T-helper 1 cell treated with Interleukin-12 subunit alpha and Interleukin-12 subunit beta and Interleukin-4 antibody, amounts not matched to agents 30 μg/mL and 1 μg/mL, for 36 hours (primary cell): ENCODE results near the gene PLD3.
A peak's percentile ranks its signal among the peaks of the same experiment; 100 is the strongest.
"Not testable (repeated sequence)": the region's sequence is repeated elsewhere in the genome, so short reads cannot be mapped to it uniquely, and the experiment has no call there.

ENCODE experiments used
- H3K27ac Mint-ChIP-seq: one replicate; pipeline ENCODE4 v1.8.0; 2021; ENCODE audit warnings: mild to moderate bottlenecking, mixed read lengths
- H3K27me3 Mint-ChIP-seq: one replicate; pipeline ENCODE4 v1.8.0; 2021; ENCODE audit warnings: low read depth, mixed read lengths
- H3K36me3 Mint-ChIP-seq: one replicate; pipeline ENCODE4 v1.8.0; 2021; ENCODE audit warnings: low read depth, mixed read lengths
- H3K4me1 Mint-ChIP-seq: one replicate; pipeline ENCODE4 v1.8.0; 2021; ENCODE audit warnings: low read depth, mixed read lengths
- H3K4me3 Mint-ChIP-seq: one replicate; pipeline ENCODE4 v1.8.0; 2021; ENCODE audit warnings: mild to moderate bottlenecking, moderate library complexity, mixed read lengths
- H3K9me3 Mint-ChIP-seq: one replicate; pipeline ENCODE4 v1.8.0; 2021; ENCODE audit warnings: mixed read lengths

PLD3 gene

DNA sequence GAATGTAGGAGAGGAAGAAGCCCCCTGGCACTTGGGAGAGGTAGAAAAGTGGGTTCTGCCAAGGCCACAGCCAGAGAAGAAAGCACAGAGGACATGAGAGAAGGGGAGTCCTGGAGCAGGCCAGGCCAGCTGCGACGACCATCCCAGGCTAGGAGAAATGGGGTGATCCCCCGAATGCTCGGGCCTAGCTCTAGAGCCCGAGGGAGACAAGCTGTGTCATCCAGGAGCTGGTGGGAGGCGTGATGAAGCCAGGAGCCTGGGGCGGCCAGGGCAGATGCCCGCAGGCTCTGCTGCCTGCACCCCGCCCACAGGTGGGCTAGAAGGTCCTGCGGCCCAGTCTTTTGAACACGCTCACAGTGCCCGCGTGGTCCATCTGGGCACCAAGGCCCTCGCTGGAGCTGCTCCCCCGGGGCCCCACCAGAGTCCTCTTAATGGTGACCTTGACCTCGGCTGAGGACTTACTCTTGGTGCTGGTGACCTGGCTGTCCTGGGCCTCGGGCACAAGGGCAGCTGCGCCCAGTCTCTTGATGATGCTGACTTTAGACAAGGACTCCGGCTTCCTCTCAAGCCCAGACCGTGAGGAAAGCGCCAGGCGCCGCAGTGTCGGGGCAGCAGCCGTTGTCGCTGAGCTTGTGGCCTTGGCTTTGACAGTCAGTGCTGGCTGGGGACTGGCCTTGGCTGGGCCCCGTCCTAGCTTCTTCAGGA, 26.8 kb upstream of the PLD3 start:
- Mint-ChIP-seq H3K4me1 (peaks cover 3% of the 10 kb centered on the region), H3K9me3 (no peaks in the 10 kb centered on the region), H3K27ac (no peak overlapping the region), H3K36me3 (peaks cover 26% of the 10 kb centered on the region), H3K27me3 (no peaks in the 10 kb centered on the region), H3K4me3 (no peak overlapping the region)

DNA sequence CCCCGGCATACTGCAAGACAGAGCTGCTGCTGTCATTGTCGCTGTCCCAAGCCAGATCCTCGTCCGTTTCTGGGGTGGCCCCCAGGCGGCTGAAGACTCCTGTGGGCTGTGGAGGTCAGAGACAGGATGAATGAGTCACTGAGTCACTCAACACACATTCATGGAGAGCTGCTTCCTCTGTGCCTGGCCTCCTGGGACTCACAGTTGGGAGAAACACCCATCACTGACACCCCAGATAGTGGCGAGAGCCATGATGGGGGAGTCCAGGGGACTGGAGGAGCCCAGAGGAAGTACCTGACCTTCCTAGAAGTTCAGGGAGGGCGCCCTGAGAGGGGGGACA, 26.3 kb upstream of the PLD3 start:
- no peaks in the 10 kb centered on the region for H3K9me3 Mint-ChIP-seq
- no peak overlapping the region for H3K4me3 Mint-ChIP-seq
- peaks cover 26% of the 10 kb centered on the region for H3K36me3 Mint-ChIP-seq
- H3K27me3 Mint-ChIP-seq = no peaks in the 10 kb centered on the region
- H3K27ac Mint-ChIP-seq = peak overlapping the region; percentile 49
- H3K4me1 Mint-ChIP-seq = peaks cover 3% of the 10 kb centered on the region

DNA sequence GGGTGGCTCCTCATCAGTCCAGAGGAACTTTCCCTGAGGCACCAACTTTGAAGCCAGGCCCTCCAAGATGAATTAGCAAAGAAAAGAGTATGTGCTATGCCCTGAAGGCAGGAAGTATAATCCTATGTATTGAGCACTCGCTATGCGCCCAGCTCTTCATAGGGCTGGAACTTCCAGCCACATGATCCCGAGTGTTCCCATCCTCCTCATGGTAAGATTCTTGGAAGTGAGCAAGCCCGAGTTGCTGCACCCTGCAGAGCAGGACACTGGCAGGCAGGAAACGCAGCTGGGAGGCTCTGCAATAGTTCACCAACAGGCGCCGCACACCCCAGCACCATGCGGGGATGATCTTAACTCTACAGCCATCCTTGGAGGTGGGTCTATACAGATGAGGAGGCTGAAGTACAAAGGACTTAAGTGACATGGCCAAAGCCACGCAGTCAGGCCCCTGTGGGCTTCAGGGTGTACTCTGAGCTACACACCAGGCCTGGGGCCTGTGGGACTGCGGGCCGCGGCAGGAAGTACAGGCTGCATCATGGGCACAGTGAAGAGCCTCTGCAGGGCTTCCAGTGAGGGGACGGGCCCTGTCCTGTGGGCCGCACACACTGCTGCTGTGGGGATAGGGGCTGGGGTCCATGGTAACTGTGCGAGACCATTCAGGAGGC, 25.4 kb upstream of the PLD3 start:
- H3K4me3 Mint-ChIP-seq = no peak overlapping the region
- H3K4me1 Mint-ChIP-seq = peaks cover 3% of the 10 kb centered on the region
- peaks cover 31% of the 10 kb centered on the region for H3K36me3 Mint-ChIP-seq
- no peaks in the 10 kb centered on the region for H3K9me3 Mint-ChIP-seq
- H3K27ac Mint-ChIP-seq = no peak overlapping the region
- H3K27me3 Mint-ChIP-seq = no peaks in the 10 kb centered on the region

DNA sequence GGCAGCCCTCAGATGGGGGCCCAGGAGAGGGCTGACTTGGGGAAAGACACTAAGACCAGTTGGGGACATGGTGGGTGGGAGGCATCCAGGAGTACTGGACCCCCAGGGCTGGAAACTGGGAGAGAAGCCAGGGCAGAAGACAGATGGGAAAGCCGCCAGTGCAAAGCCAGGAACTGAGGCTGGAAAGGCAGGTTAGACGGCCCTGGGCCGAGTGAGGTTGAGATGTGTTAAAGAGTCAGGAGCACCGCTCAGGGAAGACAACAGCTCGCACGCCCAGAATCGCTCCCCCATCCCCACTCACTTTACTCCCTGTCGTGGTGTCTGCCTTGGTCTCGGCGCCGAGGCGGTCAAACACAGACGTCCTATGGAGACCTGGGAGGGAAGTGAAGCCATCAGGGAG, 24.8 kb upstream of the PLD3 start:
- Mint-ChIP-seq H3K36me3 (peaks cover 31% of the 10 kb centered on the region), H3K27me3 (no peaks in the 10 kb centered on the region), H3K4me3 (no peak overlapping the region), H3K27ac (no peak overlapping the region), H3K9me3 (no peaks in the 10 kb centered on the region), H3K4me1 (peaks cover 3% of the 10 kb centered on the region)

DNA sequence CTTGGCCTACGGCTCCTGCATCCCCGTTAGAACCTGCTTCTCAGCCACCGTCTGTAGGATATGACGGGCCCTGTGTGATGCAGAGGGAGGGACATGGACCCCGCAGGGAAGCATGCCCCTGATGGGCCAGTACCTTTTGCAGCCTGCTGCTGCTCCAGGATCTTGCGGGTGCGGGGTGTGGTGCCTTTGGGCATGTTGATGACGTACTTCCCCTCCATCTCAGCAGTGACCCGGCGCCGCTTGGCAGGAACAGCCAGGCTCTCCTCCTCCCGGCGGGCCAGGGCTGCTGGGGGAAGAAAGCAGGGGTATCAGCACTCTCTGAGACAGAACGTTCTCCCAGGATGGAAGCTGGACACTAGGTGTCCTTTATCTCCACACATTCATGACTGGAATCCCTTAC, 22.3 kb upstream of the PLD3 start:
- H3K4me1 Mint-ChIP-seq = no peaks in the 10 kb centered on the region
- H3K27me3 Mint-ChIP-seq = no peaks in the 10 kb centered on the region
- peaks cover 28% of the 10 kb centered on the region for H3K36me3 Mint-ChIP-seq
- no peaks in the 10 kb centered on the region for H3K9me3 Mint-ChIP-seq
- H3K27ac Mint-ChIP-seq = no peak overlapping the region
- no peak overlapping the region for H3K4me3 Mint-ChIP-seq

DNA sequence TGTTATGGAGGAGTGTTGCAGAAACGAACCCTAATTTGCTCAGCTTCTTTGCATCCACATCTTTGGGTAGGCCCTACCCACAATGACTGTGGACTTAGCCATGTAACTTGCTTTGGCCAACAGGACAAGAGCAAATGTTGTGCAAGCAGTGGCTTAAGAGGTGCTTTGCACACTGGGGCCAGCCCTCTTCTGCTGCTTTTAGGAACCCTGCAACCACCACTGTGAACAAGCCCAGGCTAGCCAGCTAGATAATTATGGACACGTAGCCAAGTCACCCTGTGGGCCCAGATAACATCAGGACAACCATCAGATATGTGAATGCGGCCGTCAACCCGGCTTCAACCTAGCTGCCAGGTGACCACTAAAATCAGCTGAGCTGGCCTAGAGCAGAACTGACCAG, 17.4 kb upstream of the PLD3 start:
- H3K36me3 Mint-ChIP-seq = peaks cover 21% of the 10 kb centered on the region

DNA sequence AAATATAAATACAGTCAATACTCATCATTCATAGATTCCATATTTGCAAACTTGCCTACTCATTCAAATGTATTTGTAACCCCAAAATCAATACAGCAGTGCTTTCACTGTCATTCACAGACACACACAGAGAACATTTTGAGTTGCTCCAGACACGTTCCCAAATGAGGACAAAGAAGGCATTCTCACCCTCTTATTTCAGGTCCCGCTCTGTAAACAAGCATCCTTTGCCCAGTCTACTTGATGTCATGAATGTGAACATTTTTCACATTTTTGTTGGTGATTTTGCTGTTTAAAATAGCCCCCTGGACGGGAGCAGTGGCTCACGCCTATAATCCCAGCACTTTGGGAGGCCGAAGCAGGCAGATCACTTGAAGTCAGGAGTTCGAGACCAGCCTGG, 15.8 kb upstream of the PLD3 start:
- Mint-ChIP-seq H3K9me3 (no peaks in the 10 kb centered on the region), H3K27ac (no peak overlapping the region), H3K4me1 (no peaks in the 10 kb centered on the region), H3K36me3 (peaks cover 20% of the 10 kb centered on the region), H3K27me3 (no peaks in the 10 kb centered on the region), H3K4me3 (no peak overlapping the region)

More for the DNA sequence above, 17.4 kb upstream of the PLD3 start:
- no peaks in the 10 kb centered on the region for H3K9me3 Mint-ChIP-seq
- H3K4me3 Mint-ChIP-seq = no peak overlapping the region
- no peaks in the 10 kb centered on the region for H3K27me3 Mint-ChIP-seq
- H3K27ac Mint-ChIP-seq = no peak overlapping the region
- H3K4me1 Mint-ChIP-seq = no peaks in the 10 kb centered on the region

DNA sequence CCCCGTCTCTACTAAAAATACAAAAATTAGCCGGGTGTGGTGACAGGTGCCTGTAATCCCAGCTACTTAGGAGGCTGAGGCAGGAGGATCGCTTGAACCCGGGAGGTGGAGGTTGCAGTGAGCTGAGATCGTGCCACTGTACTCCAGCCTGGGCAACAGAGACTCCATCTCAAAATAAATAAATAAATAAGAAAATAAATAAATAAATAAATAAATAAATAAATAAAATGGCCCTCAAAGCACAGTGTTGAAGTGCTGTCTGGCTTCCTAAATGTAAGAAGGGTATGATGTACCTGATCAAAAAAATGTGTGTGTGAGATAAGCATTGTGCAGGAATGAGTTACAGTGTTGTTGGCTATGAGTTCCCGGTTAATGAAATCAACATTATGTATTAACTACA, 15.4 kb upstream of the PLD3 start:
- peaks cover 19% of the 10 kb centered on the region for H3K36me3 Mint-ChIP-seq
- not testable (repeated sequence) for H3K4me1 Mint-ChIP-seq

DNA sequence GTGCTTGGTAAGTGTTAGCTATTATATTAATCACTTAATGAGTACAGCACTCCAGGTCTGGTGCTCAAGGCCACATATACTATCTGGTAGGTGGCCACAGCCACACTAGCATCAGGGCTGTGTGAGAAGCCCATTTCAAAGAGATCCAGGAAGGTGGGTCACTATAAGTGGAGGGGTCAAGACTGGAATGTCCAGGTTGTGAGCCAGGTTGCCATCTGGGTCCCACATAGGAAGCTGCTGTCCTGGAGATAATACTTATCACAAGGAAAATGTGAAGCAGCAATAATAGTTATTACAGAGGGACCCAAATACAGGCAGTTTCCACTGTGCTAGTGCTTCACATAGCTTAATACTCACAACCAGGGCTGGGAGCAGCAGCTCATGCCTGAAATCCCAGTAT, 13.4 kb upstream of the PLD3 start:
- Mint-ChIP-seq H3K4me1 (peaks cover 3% of the 10 kb centered on the region), H3K4me3 (no peak overlapping the region), H3K9me3 (no peaks in the 10 kb centered on the region), H3K27me3 (no peaks in the 10 kb centered on the region), H3K27ac (no peak overlapping the region), H3K36me3 (peaks cover 23% of the 10 kb centered on the region)

More for the DNA sequence above, 15.4 kb upstream of the PLD3 start:
- not testable (repeated sequence) for H3K4me3 Mint-ChIP-seq, H3K27ac Mint-ChIP-seq, H3K9me3 Mint-ChIP-seq, H3K27me3 Mint-ChIP-seq

DNA sequence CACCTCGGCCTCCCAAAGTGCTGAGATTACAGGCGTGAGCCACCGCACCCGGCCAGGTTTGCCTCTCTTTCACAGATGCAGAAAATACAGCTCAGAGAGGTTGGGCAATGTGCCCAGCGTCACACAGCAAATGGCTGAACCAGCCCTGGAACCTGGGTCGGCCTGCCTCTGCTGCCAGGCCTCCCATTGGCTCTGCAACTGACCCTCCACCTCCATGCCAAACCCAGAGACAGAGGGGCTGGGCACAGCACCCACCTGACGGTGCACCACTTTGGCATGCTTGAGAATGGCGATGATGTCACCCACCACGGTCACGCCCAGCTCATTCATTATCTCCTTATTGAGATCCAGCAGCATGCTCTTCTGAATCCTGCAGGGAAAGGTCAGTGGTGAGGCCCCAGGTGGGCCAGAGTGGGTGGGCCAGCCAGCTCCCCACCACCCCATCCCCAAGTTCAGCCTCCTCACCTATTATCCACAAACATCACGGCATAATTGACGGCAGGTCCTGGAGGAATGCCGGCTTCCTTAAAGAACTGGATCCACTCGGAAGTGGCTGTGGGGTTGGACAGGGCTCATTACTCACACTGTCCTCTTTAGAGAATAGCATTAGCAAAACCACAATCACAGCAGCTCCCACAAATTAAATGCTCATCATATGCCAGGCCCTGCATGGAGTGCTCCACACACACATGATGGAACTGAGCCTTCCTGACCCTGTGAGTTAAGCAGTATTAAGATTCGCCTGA, 12.5 kb upstream of the PLD3 start:
- Mint-ChIP-seq H3K27me3 (no peaks in the 10 kb centered on the region), H3K27ac (no peak overlapping the region), H3K9me3 (no peaks in the 10 kb centered on the region), H3K36me3 (peaks cover 24% of the 10 kb centered on the region), H3K4me1 (peaks cover 3% of the 10 kb centered on the region), H3K4me3 (no peak overlapping the region)

DNA sequence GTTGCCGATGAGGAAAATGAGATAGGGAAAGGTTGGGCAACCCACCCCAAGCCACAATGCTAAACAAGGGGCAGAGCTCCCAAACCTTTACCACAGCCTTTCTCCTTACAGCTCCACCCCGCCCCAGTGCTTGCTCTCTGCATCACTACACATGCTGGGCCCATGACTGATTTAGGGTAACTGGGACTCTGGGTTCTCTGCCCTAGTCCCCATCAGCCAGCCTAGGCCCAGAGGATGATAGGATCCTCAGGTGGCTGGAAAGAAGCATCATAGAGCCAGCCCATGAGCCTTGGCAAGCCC, 11.9 kb upstream of the PLD3 start:
- Mint-ChIP-seq H3K4me1 (peaks cover 3% of the 10 kb centered on the region), H3K27me3 (no peaks in the 10 kb centered on the region), H3K9me3 (no peaks in the 10 kb centered on the region), H3K36me3 (peaks cover 23% of the 10 kb centered on the region), H3K4me3 (no peak overlapping the region), H3K27ac (no peak overlapping the region)

DNA sequence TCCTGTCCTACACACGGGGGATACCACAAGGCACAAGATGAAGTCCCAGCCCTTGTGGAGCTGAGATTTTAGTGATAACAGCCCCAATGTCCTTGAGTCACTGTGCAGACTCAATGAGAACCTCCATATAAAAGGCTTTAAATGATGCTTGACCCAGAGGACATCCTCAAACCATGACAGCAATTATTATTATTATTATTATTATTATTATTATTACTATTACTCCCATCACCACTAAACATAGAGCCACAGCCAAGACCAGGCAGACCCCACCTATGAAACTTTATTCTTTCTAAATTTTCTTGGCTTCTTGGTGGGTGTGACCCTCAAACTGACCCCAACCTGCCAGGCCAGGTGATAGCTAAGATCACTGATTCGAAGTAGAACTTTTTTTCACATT, 11.4 kb upstream of the PLD3 start:
- no peaks in the 10 kb centered on the region for H3K9me3 Mint-ChIP-seq
- peaks cover 3% of the 10 kb centered on the region for H3K4me1 Mint-ChIP-seq
- H3K4me3 Mint-ChIP-seq = no peak overlapping the region
- no peak overlapping the region for H3K27ac Mint-ChIP-seq
- peaks cover 20% of the 10 kb centered on the region for H3K36me3 Mint-ChIP-seq
- no peaks in the 10 kb centered on the region for H3K27me3 Mint-ChIP-seq

DNA sequence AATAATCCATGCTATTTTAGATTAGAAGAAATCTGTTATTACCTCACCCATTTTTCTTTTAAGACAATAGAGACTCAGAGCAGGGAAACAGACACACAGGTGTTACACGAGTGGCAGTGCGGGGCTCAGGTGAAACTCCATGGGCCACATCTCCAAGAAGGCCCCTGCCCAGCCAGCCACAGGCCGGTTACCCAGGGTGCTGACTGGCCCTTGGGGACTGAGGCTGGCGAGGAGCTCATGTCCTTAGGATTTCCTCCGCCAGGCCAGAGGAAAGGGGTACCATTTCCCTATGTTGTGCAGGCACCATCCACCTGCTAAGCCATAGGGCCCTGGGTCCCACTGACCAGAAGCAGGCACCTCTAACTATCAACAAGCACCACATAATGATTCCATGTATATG, 10.9 kb upstream of the PLD3 start:
- Mint-ChIP-seq H3K4me3 (no peak overlapping the region), H3K4me1 (peaks cover 7% of the 10 kb centered on the region), H3K27me3 (no peaks in the 10 kb centered on the region), H3K9me3 (no peaks in the 10 kb centered on the region), H3K36me3 (peaks cover 20% of the 10 kb centered on the region), H3K27ac (no peak overlapping the region)

DNA sequence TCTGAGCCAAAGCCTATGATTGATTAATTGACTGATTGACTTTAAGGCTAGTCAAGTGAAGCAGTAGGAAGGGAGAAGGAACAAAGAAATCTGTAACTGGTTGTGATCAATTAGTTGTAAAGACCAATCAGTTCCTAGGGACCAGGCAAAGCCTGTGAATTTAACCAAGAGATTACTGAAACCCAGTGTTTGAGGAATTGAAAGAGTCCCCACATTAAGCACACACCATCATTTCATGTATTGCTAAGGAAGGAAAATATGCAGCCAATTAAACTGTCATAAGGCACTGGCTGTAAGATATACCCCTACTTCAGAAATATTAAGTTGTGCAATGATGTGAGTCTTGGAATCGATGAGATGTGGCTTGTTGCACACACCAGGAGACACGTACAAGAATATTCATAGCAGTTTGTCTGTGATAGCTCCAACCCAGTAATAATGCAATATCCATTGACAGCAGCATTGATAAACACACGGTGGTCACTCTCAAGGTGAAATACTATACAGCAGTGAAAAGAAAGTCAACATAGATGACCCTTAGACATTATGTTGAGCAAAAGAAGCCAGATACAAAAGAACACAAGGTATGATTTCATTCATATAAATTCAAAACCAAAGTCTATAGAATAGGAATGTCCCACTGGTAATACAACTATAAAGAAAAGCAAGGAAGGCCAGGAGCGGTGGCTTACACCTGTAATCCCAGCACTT, 9.3 kb upstream of the PLD3 start:
- no peaks in the 10 kb centered on the region for H3K9me3 Mint-ChIP-seq
- no peaks in the 10 kb centered on the region for H3K27me3 Mint-ChIP-seq
- peaks cover 15% of the 10 kb centered on the region for H3K36me3 Mint-ChIP-seq

More for the DNA sequence above, 9.3 kb upstream of the PLD3 start:
- no peak overlapping the region for H3K4me3 Mint-ChIP-seq
- peaks cover 11% of the 10 kb centered on the region for H3K4me1 Mint-ChIP-seq
- no peak overlapping the region for H3K27ac Mint-ChIP-seq
